DOHH2 (cell line): ENCODE data around the gene LDLRAD4.

ENCODE experiments used
- CTCF ChIP-seq: fragments of 200-600 bp; sonication (generic); IDR thresholded peaks from one replicate; pipeline ENCODE4 v1.5.1; 2014; ENCODE audit warnings: antibody characterized with exemption, mild to moderate bottlenecking, low read depth, low read length; ENCODE audit not compliant: poor library complexity, severe bottlenecking
- EZH2phosphoT487 ChIP-seq: fragments of 200-600 bp; sonication (generic); IDR thresholded peaks from 2 replicates; pipeline ENCODE4 v1.6.1; 2017; ENCODE audit warnings: borderline replicate concordance, mild to moderate bottlenecking, antibody characterized with exemption, low read length, moderate library complexity, mixed read lengths

DNA sequence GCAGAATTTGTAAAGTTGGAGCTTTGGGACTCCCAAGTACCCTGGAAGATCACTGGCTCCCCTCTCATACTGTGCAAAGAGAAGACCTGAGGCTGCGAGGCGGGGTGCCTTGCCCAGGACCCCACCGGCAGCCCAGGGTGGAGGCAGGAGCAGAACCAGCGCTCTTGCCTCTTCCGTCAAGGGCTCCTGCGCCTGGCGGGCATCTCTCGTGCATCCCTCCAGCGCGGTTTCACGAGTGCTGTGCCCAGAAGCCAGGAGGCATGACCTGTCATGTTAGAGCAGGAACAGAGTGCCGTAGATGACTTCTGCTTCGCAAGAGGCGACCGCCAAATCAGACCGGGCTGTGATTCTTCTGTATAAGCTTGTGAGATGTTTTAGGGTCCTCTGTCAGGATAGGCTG lies 77.3 kb downstream of the LDLRAD4 start:
- TF ChIP-seq CTCF (no peak), EZH2phosphoT487 (no peak)
